ENCODE data around the gene TRMT61B. TPM values are rescaled to one million over a fixed set of nuclear protein-coding genes. Genes with fewer than 3 reads are reported as not detected.

Gene TRMT61B
- total and polyA plus RNA-seq, 2 experiments from 2014 or later: 34.7 to 52.7 TPM

DNA sequence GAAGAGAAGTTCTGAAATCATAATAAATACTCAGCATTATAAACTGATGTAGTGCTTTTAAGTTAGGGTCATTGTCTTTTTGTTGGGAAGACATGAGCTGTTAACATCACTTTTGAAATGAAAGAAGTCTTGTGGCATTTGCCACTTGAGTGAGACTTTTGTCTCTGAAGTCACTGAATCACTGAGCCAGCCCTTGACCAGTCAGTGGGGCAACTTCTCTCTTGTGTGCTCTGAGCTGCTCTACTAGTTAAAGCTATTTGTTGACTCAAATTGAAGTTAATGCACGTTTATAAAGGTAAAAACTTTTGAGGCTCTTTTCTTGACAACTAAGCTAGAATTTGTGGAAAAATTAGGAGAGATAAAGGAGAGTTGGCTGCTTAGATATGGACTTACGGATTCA is 31.1 kb upstream of the TRMT61B start:
- Histone ChIP-seq H4K20me1 (replicated peaks; ENCODE audit: insufficient read depth) (peaks cover 87% of the 10 kb centered on the region), H3F3A (replicated peaks; ENCODE audit: low read depth) (no peaks in the 10 kb centered on the region), H3K4me2 (no peak overlapping the region), H3K9me2 (ENCODE audit: insufficient read depth) (no peaks in the 10 kb centered on the region), H3K27me3 (ENCODE audit: insufficient read depth) (no peaks in the 10 kb centered on the region), H3K79me2 (replicated peaks; ENCODE audit: insufficient read depth) (peaks cover 100% of the 10 kb centered on the region), H3K4me1 (ENCODE audit: insufficient read depth) (peaks cover 30% of the 10 kb centered on the region), H3K4me3 (no peak overlapping the region), H3K36me3 (ENCODE audit: insufficient read depth) (peaks cover 32% of the 10 kb centered on the region; the same call in 1 of the 2 replicates), H3K27ac (ENCODE audit: low read depth) (peak overlapping the region; percentile 3; the same call in 1 of the 2 replicates), H2AFZ (no peak overlapping the region)
- Mint-ChIP-seq H3K27ac (0 out of 2 replicates have a peak overlapping the region, but pooled peaks have one; percentile 30), H3K4me3 (no peak overlapping the region), H3K9me3 (no peaks in the 10 kb centered on the region), H3K36me3 (ENCODE audit: low read depth) (peaks cover 43% of the 10 kb centered on the region), H3K27me3 (ENCODE audit: insufficient read depth, low read depth, poor library complexity) (peaks cover 1% of the 10 kb centered on the region), H3K4me1 (peaks cover 33% of the 10 kb centered on the region)
- no peak for TF ChIP-seq NANOG (IDR thresholded peaks at IDR 0.05; ENCODE audit: borderline replicate concordance)
- TF ChIP-seq, protein P1, sequence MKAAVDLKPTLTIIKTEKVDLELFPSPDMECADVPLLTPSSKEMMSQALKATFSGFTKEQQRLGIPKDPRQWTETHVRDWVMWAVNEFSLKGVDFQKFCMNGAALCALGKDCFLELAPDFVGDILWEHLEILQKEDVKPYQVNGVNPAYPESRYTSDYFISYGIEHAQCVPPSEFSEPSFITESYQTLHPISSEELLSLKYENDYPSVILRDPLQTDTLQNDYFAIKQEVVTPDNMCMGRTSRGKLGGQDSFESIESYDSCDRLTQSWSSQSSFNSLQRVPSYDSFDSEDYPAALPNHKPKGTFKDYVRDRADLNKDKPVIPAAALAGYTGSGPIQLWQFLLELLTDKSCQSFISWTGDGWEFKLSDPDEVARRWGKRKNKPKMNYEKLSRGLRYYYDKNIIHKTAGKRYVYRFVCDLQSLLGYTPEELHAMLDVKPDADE (IDR thresholded peaks at IDR 0.05): no peak
- TF ChIP-seq EZH2phosphoT487 (IDR thresholded peaks at IDR 0.05; ENCODE audit: unreplicated experiment): no peak
- TF ChIP-seq ZNF114 (CRISPR knock-in tag; IDR thresholded peaks at IDR 0.05): no peak
- no peak for TF ChIP-seq JUNB (IDR thresholded peaks at IDR 0.05; ENCODE audit: unreplicated experiment)
- no peak for TF ChIP-seq CTCF (conservative IDR thresholded peaks at IDR 0.05; ENCODE audit: low read depth in 2 of 2)
- TF ChIP-seq, protein P2, sequence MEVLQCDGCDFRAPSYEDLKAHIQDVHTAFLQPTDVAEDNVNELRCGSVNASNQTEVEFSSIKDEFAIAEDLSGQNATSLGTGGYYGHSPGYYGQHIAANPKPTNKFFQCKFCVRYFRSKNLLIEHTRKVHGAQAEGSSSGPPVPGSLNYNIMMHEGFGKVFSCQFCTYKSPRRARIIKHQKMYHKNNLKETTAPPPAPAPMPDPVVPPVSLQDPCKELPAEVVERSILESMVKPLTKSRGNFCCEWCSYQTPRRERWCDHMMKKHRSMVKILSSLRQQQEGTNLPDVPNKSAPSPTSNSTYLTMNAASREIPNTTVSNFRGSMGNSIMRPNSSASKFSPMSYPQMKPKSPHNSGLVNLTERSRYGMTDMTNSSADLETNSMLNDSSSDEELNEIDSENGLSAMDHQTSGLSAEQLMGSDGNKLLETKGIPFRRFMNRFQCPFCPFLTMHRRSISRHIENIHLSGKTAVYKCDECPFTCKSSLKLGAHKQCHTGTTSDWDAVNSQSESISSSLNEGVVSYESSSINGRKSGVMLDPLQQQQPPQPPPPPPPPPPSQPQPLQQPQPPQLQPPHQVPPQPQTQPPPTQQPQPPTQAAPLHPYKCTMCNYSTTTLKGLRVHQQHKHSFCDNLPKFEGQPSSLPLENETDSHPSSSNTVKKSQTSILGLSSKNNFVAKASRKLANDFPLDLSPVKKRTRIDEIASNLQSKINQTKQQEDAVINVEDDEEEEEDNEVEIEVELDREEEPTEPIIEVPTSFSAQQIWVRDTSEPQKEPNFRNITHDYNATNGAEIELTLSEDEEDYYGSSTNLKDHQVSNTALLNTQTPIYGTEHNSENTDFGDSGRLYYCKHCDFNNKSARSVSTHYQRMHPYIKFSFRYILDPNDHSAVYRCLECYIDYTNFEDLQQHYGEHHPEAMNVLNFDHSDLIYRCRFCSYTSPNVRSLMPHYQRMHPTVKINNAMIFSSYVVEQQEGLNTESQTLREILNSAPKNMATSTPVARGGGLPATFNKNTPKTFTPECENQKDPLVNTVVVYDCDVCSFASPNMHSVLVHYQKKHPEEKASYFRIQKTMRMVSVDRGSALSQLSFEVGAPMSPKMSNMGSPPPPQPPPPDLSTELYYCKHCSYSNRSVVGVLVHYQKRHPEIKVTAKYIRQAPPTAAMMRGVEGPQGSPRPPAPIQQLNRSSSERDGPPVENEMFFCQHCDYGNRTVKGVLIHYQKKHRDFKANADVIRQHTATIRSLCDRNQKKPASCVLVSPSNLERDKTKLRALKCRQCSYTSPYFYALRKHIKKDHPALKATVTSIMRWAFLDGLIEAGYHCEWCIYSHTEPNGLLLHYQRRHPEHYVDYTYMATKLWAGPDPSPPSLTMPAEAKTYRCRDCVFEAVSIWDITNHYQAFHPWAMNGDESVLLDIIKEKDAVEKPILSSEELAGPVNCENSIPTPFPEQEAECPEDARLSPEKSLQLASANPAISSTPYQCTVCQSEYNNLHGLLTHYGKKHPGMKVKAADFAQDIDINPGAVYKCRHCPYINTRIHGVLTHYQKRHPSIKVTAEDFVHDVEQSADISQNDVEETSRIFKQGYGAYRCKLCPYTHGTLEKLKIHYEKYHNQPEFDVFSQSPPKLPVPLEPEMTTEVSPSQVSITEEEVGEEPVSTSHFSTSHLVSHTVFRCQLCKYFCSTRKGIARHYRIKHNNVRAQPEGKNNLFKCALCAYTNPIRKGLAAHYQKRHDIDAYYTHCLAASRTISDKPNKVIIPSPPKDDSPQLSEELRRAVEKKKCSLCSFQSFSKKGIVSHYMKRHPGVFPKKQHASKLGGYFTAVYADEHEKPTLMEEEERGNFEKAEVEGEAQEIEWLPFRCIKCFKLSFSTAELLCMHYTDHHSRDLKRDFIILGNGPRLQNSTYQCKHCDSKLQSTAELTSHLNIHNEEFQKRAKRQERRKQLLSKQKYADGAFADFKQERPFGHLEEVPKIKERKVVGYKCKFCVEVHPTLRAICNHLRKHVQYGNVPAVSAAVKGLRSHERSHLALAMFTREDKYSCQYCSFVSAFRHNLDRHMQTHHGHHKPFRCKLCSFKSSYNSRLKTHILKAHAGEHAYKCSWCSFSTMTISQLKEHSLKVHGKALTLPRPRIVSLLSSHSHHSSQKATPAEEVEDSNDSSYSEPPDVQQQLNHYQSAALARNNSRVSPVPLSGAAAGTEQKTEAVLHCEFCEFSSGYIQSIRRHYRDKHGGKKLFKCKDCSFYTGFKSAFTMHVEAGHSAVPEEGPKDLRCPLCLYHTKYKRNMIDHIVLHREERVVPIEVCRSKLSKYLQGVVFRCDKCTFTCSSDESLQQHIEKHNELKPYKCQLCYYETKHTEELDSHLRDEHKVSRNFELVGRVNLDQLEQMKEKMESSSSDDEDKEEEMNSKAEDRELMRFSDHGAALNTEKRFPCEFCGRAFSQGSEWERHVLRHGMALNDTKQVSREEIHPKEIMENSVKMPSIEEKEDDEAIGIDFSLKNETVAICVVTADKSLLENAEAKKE (CRISPR knock-in tag; IDR thresholded peaks at IDR 0.05): no peak
- TF ChIP-seq POLR2AphosphoS5 (IDR thresholded peaks at IDR 0.05; ENCODE audit: low read depth): no peak
- no peak for TF ChIP-seq ZNF331 (CRISPR knock-in tag; IDR thresholded peaks at IDR 0.05; ENCODE audit: low read depth)
- TF ChIP-seq, protein P3, sequence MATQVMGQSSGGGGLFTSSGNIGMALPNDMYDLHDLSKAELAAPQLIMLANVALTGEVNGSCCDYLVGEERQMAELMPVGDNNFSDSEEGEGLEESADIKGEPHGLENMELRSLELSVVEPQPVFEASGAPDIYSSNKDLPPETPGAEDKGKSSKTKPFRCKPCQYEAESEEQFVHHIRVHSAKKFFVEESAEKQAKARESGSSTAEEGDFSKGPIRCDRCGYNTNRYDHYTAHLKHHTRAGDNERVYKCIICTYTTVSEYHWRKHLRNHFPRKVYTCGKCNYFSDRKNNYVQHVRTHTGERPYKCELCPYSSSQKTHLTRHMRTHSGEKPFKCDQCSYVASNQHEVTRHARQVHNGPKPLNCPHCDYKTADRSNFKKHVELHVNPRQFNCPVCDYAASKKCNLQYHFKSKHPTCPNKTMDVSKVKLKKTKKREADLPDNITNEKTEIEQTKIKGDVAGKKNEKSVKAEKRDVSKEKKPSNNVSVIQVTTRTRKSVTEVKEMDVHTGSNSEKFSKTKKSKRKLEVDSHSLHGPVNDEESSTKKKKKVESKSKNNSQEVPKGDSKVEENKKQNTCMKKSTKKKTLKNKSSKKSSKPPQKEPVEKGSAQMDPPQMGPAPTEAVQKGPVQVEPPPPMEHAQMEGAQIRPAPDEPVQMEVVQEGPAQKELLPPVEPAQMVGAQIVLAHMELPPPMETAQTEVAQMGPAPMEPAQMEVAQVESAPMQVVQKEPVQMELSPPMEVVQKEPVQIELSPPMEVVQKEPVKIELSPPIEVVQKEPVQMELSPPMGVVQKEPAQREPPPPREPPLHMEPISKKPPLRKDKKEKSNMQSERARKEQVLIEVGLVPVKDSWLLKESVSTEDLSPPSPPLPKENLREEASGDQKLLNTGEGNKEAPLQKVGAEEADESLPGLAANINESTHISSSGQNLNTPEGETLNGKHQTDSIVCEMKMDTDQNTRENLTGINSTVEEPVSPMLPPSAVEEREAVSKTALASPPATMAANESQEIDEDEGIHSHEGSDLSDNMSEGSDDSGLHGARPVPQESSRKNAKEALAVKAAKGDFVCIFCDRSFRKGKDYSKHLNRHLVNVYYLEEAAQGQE (IDR thresholded peaks at IDR 0.05; ENCODE audit: unreplicated experiment): no peak
- TF ChIP-seq STAT1 (IDR thresholded peaks at IDR 0.05; ENCODE audit: unreplicated experiment): no peak
- no peak for TF ChIP-seq EZH2 (IDR thresholded peaks at IDR 0.05; ENCODE audit: low read depth, unreplicated experiment)
- TF ChIP-seq CREB1 (CRISPR knock-in tag; IDR thresholded peaks at IDR 0.05; ENCODE audit: low read depth): no peak
- ATAC-seq (no peak), DNase-seq (ENCODE audit: low spot score) (no peak)
